ENCODE data around the gene TNFRSF8. TPM values are rescaled to one million over a fixed set of nuclear protein-coding genes. Genes with fewer than 3 reads are reported as not detected.

TNFRSF8 gene
- total and polyA plus RNA-seq, 2 of the 13 experiments (the other 11 are each of a cell fraction or from before 2014, with no cell fraction given) = not detected

DNA sequence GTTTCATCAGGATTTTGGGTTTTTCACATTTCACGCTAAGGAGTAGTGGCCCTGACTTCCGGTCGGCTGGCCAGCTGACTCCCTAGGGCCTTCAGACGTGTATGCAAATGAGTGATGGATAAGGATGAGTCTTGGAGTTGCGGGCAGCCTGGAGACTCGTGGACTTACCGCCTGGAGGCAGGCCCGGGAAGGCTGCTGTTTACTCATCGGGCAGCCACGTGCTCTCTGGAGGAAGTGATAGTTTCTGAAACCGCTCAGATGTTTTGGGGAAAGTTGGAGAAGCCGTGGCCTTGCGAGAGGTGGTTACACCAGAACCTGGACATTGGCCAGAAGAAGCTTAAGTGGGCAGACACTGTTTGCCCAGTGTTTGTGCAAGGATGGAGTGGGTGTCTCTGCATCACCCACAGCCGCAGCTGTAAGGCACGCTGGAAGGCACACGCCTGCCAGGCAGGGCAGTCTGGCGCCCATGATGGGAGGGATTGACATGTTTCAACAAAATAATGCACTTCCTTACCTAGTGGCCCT is 80.6 kb downstream of the TNFRSF8 start (continued):
- TF ChIP-seq, protein P1, sequence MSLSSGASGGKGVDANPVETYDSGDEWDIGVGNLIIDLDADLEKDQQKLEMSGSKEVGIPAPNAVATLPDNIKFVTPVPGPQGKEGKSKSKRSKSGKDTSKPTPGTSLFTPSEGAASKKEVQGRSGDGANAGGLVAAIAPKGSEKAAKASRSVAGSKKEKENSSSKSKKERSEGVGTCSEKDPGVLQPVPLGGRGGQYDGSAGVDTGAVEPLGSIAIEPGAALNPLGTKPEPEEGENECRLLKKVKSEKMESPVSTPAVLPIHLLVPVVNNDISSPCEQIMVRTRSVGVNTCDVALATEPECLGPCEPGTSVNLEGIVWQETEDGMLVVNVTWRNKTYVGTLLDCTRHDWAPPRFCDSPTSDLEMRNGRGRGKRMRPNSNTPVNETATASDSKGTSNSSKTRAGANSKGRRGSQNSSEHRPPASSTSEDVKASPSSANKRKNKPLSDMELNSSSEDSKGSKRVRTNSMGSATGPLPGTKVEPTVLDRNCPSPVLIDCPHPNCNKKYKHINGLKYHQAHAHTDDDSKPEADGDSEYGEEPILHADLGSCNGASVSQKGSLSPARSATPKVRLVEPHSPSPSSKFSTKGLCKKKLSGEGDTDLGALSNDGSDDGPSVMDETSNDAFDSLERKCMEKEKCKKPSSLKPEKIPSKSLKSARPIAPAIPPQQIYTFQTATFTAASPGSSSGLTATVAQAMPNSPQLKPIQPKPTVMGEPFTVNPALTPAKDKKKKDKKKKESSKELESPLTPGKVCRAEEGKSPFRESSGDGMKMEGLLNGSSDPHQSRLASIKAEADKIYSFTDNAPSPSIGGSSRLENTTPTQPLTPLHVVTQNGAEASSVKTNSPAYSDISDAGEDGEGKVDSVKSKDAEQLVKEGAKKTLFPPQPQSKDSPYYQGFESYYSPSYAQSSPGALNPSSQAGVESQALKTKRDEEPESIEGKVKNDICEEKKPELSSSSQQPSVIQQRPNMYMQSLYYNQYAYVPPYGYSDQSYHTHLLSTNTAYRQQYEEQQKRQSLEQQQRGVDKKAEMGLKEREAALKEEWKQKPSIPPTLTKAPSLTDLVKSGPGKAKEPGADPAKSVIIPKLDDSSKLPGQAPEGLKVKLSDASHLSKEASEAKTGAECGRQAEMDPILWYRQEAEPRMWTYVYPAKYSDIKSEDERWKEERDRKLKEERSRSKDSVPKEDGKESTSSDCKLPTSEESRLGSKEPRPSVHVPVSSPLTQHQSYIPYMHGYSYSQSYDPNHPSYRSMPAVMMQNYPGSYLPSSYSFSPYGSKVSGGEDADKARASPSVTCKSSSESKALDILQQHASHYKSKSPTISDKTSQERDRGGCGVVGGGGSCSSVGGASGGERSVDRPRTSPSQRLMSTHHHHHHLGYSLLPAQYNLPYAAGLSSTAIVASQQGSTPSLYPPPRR (CRISPR knock-in tag; IDR thresholded peaks at IDR 0.05; ENCODE audit: borderline replicate concordance) = no peak
- TF ChIP-seq, protein P2, sequence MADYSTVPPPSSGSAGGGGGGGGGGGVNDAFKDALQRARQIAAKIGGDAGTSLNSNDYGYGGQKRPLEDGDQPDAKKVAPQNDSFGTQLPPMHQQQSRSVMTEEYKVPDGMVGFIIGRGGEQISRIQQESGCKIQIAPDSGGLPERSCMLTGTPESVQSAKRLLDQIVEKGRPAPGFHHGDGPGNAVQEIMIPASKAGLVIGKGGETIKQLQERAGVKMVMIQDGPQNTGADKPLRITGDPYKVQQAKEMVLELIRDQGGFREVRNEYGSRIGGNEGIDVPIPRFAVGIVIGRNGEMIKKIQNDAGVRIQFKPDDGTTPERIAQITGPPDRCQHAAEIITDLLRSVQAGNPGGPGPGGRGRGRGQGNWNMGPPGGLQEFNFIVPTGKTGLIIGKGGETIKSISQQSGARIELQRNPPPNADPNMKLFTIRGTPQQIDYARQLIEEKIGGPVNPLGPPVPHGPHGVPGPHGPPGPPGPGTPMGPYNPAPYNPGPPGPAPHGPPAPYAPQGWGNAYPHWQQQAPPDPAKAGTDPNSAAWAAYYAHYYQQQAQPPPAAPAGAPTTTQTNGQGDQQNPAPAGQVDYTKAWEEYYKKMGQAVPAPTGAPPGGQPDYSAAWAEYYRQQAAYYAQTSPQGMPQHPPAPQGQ (CRISPR knock-in tag; IDR thresholded peaks at IDR 0.05; ENCODE audit: borderline replicate concordance) = no peak
- TF ChIP-seq, protein P3, sequence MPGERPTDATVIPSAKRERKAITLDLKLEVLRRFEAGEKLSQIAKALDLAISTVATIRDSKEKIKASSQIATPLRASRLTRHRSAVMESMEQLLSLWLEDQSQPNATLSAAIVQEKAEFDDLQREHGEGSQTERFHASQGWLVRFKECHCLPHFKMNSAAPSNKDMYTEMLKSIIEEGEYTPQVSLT (CRISPR knock-in tag; IDR thresholded peaks at IDR 0.05; ENCODE audit: borderline replicate concordance, low read depth) = no peak
- TF ChIP-seq MAF1 (CRISPR knock-in tag; IDR thresholded peaks at IDR 0.05; ENCODE audit: borderline replicate concordance) (no peak), KAT8 (CRISPR knock-in tag; IDR thresholded peaks at IDR 0.05) (no peak), ZNF225 (CRISPR knock-in tag; IDR thresholded peaks at IDR 0.05) (no peak), ZNF772 (CRISPR knock-in tag; IDR thresholded peaks at IDR 0.05) (no peak), SP140L (CRISPR knock-in tag; IDR thresholded peaks at IDR 0.05; ENCODE audit: borderline replicate concordance) (no peak), BHLHE40 (IDR thresholded peaks at IDR 0.05; ENCODE audit: low read length) (no peak)
- TF ChIP-seq, protein P4, sequence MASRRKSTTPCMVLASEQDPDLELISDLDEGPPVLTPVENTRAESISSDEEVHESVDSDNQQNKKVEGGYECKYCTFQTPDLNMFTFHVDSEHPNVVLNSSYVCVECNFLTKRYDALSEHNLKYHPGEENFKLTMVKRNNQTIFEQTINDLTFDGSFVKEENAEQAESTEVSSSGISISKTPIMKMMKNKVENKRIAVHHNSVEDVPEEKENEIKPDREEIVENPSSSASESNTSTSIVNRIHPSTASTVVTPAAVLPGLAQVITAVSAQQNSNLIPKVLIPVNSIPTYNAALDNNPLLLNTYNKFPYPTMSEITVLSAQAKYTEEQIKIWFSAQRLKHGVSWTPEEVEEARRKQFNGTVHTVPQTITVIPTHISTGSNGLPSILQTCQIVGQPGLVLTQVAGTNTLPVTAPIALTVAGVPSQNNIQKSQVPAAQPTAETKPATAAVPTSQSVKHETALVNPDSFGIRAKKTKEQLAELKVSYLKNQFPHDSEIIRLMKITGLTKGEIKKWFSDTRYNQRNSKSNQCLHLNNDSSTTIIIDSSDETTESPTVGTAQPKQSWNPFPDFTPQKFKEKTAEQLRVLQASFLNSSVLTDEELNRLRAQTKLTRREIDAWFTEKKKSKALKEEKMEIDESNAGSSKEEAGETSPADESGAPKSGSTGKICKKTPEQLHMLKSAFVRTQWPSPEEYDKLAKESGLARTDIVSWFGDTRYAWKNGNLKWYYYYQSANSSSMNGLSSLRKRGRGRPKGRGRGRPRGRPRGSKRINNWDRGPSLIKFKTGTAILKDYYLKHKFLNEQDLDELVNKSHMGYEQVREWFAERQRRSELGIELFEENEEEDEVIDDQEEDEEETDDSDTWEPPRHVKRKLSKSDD (CRISPR knock-in tag; IDR thresholded peaks at IDR 0.05; ENCODE audit: low read depth) = no peak
- TF ChIP-seq, protein P5, sequence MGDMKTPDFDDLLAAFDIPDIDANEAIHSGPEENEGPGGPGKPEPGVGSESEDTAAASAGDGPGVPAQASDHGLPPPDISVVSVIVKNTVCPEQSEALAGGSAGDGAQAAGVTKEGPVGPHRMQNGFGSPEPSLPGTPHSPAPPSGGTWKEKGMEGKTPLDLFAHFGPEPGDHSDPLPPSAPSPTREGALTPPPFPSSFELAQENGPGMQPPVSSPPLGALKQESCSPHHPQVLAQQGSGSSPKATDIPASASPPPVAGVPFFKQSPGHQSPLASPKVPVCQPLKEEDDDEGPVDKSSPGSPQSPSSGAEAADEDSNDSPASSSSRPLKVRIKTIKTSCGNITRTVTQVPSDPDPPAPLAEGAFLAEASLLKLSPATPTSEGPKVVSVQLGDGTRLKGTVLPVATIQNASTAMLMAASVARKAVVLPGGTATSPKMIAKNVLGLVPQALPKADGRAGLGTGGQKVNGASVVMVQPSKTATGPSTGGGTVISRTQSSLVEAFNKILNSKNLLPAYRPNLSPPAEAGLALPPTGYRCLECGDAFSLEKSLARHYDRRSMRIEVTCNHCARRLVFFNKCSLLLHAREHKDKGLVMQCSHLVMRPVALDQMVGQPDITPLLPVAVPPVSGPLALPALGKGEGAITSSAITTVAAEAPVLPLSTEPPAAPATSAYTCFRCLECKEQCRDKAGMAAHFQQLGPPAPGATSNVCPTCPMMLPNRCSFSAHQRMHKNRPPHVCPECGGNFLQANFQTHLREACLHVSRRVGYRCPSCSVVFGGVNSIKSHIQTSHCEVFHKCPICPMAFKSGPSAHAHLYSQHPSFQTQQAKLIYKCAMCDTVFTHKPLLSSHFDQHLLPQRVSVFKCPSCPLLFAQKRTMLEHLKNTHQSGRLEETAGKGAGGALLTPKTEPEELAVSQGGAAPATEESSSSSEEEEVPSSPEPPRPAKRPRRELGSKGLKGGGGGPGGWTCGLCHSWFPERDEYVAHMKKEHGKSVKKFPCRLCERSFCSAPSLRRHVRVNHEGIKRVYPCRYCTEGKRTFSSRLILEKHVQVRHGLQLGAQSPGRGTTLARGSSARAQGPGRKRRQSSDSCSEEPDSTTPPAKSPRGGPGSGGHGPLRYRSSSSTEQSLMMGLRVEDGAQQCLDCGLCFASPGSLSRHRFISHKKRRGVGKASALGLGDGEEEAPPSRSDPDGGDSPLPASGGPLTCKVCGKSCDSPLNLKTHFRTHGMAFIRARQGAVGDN (CRISPR knock-in tag; IDR thresholded peaks at IDR 0.05) = peak; percentile 29; the same call in 1 of the 2 replicates
- TF ChIP-seq, protein P6, sequence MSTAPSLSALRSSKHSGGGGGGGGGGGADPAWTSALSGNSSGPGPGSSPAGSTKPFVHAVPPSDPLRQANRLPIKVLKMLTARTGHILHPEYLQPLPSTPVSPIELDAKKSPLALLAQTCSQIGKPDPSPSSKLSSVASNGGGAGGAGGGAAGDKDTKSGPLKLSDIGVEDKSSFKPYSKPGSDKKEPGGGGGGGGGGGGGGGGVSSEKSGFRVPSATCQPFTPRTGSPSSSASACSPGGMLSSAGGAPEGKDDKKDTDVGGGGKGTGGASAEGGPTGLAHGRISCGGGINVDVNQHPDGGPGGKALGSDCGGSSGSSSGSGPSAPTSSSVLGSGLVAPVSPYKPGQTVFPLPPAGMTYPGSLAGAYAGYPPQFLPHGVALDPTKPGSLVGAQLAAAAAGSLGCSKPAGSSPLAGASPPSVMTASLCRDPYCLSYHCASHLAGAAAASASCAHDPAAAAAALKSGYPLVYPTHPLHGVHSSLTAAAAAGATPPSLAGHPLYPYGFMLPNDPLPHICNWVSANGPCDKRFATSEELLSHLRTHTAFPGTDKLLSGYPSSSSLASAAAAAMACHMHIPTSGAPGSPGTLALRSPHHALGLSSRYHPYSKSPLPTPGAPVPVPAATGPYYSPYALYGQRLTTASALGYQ (CRISPR knock-in tag; IDR thresholded peaks at IDR 0.05) = no peak
